HUES6 (cell line): Measurements from ENCODE around the gene KLHL35.
A peak's percentile ranks its signal among the peaks of the same experiment; 100 is the strongest.

Source experiments
- H3K27ac ChIP-seq: 2 replicates; pipeline ENCODE4 v1.7.0; 2013; ENCODE audit warnings: low read depth, mild to moderate bottlenecking, low read length, inconsistent platforms
- H3K27me3 ChIP-seq: 2 replicates; pipeline ENCODE4 v1.6.1; 2013; ENCODE audit warnings: low read length; ENCODE audit not compliant: control insufficient read depth, insufficient read depth
- H3K36me3 ChIP-seq: 2 replicates; pipeline ENCODE4 v1.6.1; 2013; ENCODE audit warnings: low read length; ENCODE audit not compliant: control insufficient read depth, insufficient read depth
- H3K4me1 ChIP-seq: 2 replicates; pipeline ENCODE4 v1.6.1; 2013; ENCODE audit warnings: low read length; ENCODE audit not compliant: control insufficient read depth, insufficient read depth
- H3K4me3 ChIP-seq: 2 replicates; pipeline ENCODE4 v1.5.1; 2013; ENCODE audit warnings: low read depth, low read length
- H3K9ac ChIP-seq: one replicate; pipeline ENCODE4 v1.6.1; 2013; ENCODE audit warnings: mild to moderate bottlenecking, low read length
- H3K9me3 ChIP-seq: 2 replicates; pipeline ENCODE4 v1.6.1; 2013; ENCODE audit warnings: low read depth, low read length; ENCODE audit not compliant: control insufficient read depth, insufficient read depth

Gene KLHL35

DNA sequence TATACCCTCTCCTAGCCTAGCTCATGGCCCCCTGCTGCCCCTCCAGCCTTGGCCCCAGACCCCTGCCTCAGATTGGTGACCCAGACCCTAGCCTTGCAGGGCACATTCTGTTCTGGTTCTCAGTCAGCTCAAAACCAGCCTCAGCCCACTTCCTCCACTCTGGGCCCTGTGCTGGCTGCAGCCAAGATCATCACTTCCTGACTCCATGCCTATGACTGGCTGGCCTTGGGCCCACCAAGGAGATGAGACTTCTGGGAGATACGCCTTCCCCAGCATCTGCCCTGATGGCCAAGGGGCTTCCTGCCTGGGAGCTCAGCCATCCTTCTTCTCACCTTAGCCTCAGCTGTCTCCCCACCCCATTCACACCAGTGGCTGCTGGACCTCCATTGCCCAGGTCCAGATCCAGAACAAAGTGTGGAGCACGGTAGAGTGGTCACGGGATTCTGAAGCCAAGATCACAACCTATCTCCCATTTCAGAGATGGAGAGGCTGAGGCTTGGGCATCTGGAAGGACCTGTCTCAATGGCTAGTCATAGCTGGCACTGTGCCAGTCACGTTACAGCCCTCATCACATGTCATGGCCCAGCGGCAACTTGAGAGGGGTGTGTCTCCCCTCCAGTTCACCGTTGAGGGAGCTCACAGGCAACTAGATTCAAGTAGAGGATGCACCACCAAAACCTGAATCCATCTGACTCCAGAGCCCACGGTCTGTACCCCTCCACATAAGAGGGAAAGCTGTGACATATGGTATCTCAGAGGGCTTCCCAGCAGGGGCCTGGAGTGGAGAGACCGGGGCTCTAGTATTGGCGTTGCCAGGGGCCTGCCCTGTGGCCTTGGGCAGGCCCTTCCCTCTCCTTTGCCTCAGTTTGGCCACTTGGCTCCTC is 43.0 kb upstream of the KLHL35 start:
- no peaks in the 10 kb centered on the region for H3K36me3 ChIP-seq
- H3K9me3 ChIP-seq, result no peaks in the 10 kb centered on the region
- no peak overlapping the region for H3K27ac ChIP-seq
- H3K4me1 ChIP-seq, result peaks cover 29% of the 10 kb centered on the region
- no peak overlapping the region for H3K4me3 ChIP-seq
- no peak overlapping the region for H3K9ac ChIP-seq
- no peaks in the 10 kb centered on the region for H3K27me3 ChIP-seq

DNA sequence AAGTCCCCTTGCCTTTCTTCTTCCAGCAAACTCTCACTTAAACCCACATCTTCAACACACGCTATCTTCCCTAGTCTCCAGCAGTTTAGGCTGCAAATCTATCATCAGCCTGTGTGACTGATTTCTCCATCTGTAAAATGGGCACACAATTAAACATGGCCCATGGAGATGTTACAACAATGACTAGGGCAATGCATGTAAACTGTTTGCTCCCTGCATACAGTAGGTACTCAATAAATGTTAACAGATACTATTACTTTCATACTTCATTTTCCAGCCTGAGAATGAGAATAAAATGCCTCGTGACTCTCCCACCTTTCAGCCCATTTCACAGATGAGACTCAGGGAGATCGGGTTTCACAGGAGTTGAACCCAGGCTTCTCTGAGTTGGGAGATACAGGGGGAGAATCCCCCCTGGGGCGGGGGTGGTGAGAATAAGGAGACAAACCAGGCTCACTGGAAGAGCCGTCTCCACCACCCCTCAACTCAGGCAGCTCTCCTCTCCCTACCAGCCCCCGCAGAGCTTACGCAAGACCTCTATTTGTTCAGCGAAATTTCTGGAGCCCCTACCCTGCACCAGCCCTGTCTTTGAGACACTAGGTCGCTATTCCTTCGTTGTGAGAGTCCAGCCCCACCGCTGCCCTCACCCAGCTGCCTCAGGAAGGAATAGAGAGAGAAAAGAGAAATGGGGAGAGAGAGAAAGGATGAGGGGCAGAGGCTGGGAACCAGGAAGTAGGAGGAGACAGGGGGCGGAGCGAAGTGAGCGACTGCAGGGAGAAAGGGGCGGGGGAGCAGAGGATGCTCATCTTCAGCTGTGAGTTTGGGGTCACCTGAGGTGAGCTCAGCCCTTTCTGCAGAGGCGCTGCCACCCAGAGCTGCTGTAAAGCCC is 42.1 kb upstream of the KLHL35 start:
- peak overlapping the region; percentile 55 for H3K9ac ChIP-seq
- H3K4me3 ChIP-seq, result peak overlapping the region; percentile 48; the same call in 1 of the 2 replicates
- H3K36me3 ChIP-seq, result no peaks in the 10 kb centered on the region
- peaks cover 29% of the 10 kb centered on the region for H3K4me1 ChIP-seq
- H3K27me3 ChIP-seq, result no peaks in the 10 kb centered on the region
- H3K27ac ChIP-seq, result no peak overlapping the region; the same call in 1 of the 2 replicates
- no peaks in the 10 kb centered on the region for H3K9me3 ChIP-seq

DNA sequence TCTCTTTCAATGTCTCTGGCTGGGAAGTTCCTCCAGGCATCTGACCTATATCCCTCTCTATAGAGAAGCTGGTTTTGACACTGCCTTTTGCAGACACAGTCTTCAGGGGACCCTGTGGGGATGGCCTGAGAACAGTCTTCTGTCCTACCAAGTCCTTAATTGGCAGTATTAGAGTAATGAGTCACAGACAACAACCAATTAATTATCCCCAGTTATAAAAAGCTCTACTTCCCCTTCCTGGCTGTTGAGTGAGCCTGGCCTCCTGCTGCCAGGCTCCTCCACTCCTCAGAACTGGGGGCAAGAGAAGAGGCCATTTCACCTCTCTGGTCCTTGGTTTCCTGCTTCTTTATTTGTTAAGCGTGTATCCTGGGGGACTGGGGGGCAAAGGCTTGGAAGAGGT is 41.2 kb upstream of the KLHL35 start:
- H3K9me3 ChIP-seq, result no peaks in the 10 kb centered on the region
- no peaks in the 10 kb centered on the region for H3K36me3 ChIP-seq
- H3K27ac ChIP-seq, result no peak overlapping the region
- H3K4me1 ChIP-seq, result peaks cover 29% of the 10 kb centered on the region
- no peak overlapping the region for H3K9ac ChIP-seq
- no peaks in the 10 kb centered on the region for H3K27me3 ChIP-seq
- no peak overlapping the region for H3K4me3 ChIP-seq

DNA sequence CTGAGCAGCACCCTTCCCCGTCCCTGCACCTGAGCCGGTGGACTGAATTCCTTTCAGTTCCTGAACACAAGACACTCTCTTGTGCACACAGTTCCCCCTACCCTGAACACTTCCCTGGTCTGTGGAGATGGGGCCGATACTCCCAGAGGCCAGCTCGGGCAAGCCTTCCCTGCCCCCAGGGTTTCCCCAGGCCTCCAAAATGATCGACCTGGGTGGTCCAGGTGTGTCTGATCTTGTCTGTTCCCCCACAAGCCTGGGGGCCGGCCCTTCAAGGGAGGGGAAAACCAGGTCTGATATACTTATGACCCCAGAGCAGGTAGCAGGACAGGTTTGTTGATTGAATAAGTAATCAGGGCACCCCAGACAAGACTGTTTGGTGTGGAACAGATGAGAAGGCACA is 40.7 kb upstream of the KLHL35 start:
- no peak overlapping the region for H3K27ac ChIP-seq
- no peaks in the 10 kb centered on the region for H3K9me3 ChIP-seq
- H3K9ac ChIP-seq, result no peak overlapping the region
- H3K27me3 ChIP-seq, result no peaks in the 10 kb centered on the region
- H3K4me1 ChIP-seq, result peaks cover 34% of the 10 kb centered on the region
- H3K36me3 ChIP-seq, result no peaks in the 10 kb centered on the region
- no peak overlapping the region for H3K4me3 ChIP-seq

DNA sequence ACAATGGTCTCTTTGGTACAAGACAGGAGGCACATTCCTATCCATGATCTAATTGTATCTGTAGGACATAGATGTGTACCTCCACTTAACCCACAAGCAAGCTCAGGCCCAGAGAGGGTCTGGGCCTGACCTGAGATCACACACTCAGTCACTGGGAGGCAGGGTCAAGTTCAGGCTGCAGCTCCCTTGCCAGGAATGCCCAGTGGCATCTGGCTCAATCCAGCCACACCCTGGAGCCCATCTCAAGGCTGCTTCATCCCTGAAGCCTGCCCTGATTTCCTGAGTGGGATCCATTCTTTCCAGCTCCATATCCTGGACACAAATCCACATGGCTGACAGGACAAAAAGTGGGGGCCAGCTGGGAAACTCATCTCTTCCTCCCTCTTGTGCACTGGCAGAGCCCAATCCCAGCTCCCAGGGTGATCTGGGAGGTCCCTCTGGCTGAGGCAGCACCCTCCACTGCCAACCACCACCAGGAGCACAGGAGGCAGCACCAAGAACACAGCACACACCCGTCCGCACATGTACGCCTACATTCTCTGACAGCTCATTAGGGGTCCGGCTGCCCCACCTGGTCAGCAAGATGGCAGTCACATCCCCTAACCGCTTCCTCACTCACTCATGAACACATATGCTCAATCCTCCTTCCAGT is 39.2 kb upstream of the KLHL35 start:
- Histone ChIP-seq H3K9me3 (no peaks in the 10 kb centered on the region), H3K4me1 (peaks cover 46% of the 10 kb centered on the region), H3K27ac (no peak overlapping the region), H3K9ac (no peak overlapping the region), H3K36me3 (no peaks in the 10 kb centered on the region), H3K27me3 (no peaks in the 10 kb centered on the region), H3K4me3 (no peak overlapping the region)

DNA sequence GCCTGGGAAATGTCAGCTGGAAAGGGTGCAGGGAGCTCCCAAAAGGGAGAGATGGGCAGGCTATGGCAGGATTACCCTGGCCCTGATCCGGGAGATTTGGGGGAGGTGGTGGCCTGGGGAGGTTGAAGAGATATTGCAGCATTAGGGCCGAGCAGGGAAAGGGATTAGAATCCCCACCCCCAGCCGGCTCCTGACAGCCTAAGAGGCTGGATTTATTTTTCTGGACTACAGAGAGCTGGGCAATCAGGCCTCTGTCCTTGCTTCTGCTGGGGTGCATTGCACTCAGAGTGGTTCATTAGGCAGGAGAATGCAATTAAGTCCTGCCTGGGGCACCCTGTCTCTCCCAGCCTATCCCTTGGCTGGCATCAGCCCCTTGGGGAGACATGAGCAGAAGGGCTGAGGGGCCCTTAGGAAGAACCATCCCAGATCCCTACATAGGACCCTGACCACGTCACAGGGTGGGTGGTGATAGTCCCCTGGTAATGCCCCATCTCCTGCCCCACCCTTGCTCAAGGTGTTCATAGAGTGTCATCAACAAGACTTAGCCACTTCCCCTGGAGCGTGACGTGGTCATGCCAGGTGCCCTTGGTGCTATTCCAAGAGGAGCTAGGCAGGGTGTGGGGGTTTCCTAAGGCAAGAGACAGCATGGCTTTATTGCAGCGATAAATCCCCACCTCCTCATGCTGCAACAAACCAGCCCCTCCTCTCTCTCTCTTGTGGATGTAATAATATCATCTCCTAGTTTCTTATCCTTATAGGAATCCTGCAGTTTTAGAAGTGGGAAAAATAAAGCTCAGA is 38.4 kb upstream of the KLHL35 start:
- H3K9ac ChIP-seq, result no peak overlapping the region

DNA sequence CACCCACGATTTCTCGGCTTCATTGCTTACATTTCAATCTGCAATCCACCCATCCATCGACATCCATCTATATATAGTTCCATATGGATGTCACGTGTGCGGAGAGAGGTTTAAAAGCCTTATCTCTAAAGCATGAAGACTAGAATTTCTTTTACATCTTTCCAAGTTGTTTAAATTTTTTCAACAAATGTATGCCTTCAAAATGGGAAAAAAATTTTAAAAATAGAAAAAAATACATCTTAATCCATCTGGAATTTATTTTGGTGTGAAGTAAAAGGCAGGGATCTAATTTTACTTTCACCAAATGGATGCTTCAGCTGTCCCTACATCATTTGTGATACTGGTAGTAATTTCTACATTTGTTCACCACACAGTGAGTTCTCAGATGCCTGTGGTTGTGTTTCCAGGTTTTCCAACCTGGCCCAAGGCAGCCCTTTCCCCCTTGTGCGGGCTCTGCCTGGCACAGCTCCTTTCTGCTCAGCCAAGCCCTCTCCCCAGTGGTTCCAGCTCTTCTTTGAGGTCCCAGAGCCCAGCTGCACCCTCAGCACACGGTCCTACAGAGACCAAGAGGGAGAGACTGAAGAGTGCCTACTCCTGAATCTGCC is 37.6 kb upstream of the KLHL35 start:
- Histone ChIP-seq H3K9me3 (no peaks in the 10 kb centered on the region), H3K27ac (no peak overlapping the region), H3K9ac (no peak overlapping the region), H3K36me3 (no peaks in the 10 kb centered on the region), H3K27me3 (no peaks in the 10 kb centered on the region), H3K4me3 (no peak overlapping the region), H3K4me1 (peaks cover 42% of the 10 kb centered on the region)

More for the DNA sequence above, 38.4 kb upstream of the KLHL35 start:
- no peak overlapping the region for H3K27ac ChIP-seq
- H3K4me3 ChIP-seq, result no peak overlapping the region
- no peaks in the 10 kb centered on the region for H3K36me3 ChIP-seq
- no peaks in the 10 kb centered on the region for H3K9me3 ChIP-seq
- peaks cover 42% of the 10 kb centered on the region for H3K4me1 ChIP-seq
- no peaks in the 10 kb centered on the region for H3K27me3 ChIP-seq

DNA sequence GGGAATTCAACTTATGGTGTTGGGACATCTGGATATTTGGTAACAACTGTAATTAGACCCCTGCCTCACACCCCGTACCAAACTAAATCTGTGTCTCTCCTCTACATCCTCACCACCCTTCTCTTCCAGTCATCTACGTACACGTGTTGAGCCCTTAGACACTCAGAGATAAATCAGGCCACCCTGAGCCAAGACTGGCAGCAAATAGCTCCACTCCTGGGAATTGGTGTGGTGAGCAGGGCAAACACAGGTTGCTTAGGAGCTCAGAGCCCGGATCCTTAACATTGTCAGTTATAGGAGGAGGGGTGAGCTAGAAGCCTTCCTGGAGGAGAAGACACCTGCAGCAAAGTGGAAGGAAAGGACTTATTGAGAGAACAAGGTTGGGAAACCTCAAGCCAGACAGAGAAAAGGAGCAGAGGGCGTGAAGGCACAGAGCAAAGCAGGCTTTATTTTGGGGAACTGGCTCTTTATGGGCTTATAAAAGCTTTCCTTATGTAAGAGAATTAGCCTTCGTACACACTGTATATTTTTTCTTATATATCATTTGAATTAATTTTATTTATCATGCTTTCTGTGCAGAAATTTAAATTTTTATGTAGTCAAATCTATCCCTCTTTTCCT is 36.9 kb upstream of the KLHL35 start:
- Histone ChIP-seq H3K27me3 (no peaks in the 10 kb centered on the region), H3K9ac (no peak overlapping the region), H3K9me3 (no peaks in the 10 kb centered on the region), H3K36me3 (no peaks in the 10 kb centered on the region), H3K4me1 (peaks cover 37% of the 10 kb centered on the region), H3K4me3 (no peak overlapping the region), H3K27ac (no peak overlapping the region)

DNA sequence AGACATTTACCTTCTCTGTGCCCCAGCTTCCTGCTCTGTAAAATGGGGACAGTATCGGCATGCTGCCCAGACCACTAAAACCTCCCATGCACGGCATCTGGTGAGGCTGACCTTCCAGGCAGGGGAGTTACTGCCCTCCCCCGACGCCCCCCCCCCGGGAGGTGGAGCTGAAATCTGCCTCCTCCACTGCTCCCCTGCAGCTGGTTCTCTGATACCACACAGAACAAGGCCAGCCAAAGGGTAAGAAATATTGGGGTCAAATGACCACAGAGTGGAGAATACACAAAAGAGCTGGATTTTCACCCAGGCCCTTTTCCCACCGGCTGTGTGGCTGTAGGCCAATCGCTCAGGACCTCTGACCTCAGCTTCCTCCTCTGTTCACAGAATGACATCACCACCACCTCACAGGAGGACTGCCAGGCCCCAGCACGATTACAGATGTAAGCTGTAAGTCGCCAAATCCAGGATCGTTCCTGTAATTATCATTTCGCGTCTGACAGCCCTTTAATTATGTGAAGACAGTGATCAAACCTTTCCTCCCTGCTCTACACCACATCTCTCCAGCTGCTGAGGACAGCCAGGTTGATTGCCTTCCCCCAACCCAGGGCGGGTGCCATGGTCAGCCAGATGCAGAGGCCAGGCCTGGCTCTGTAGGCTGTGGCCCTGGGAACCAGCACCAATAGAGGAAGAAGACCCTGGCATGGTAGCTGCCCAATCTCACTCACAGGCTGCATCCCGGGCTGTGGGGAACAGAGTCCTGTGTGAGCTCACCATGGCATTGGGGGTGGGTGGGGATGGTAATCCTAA is 35.7 kb upstream of the KLHL35 start:
- no peaks in the 10 kb centered on the region for H3K27me3 ChIP-seq
- no peaks in the 10 kb centered on the region for H3K9me3 ChIP-seq
- no peaks in the 10 kb centered on the region for H3K36me3 ChIP-seq
- no peak overlapping the region for H3K4me3 ChIP-seq
- H3K4me1 ChIP-seq, result peaks cover 32% of the 10 kb centered on the region; the same call in 1 of the 2 replicates
- H3K9ac ChIP-seq, result no peak overlapping the region
- no peak overlapping the region for H3K27ac ChIP-seq
